ENCODE measurements around the gene PLXNA2.

The PLXNA2 gene

DNA sequence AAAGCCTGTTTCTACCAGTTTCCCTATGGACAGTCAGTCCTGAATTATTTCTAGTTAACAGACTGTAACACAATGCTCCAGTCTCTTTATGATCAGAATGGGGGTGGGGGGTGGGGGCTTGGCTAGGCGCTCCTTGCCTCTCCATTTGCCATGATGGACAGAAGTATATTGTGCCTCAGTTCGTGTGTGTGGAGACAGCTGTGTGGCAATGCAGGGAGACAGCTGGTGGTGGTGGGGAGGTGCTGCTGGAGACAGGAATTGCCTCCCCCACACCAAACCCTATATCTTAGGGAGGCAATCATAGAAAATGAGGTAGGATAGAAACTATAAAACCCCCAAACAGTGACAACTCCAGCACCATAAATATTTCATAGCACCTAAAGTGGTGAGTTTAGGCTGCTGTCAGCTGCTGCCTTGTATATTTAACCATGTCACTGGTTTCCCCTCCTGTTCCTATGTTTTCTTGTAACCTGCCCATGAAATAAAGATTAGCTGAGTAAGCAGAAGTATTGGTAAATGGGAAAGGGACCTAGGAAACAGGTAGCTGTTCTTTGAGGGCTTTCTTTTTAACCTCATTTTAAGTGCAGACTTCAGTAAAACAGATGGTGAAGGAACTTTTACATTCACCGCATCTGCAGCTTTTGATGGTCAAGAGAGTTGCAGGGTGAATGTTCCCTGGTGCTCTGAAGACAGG is 3.4 kb downstream of the PLXNA2 start:
- no peak for DNase-seq

- no peak for DNase-seq
Observed at GRCh38 chr1:208239473-208240381, 4.5 kb downstream of the PLXNA2 start.

DNA sequence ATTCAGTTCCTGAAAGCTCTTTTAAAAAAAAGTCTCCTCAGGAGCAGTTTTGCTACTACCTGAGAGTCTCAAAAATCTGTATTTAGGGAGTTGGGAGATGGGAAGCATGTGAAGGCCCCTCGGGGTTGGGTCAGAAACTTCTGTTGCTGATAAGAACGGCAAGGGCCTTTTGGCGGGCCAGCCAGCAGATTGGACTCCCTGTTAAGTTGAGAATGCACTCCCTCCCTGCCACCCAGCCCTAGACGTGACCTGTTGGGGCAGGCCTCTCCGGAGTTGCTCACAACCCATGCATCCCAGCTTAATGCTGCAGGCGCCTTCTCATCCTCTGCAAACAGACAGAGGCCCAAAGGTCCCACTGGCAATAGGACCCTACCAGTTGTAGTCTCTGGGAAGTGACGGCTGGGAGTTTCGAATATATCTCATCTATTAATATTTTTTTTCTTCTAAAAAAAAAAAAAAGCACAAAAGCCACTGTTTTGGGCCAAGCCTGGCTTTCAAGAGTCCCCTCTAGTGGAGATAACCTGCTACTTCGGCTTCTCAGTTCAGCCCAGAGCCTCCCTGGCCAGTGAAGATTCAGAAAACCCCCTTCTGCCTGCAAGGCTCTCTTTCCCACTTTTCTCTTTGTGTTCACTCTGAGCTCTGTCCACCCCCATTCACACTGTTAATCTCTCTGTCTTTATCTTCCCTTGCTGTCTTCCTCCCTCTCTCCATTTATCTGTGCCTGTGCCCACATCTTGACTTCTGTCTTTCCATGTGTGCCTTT is 5.3 kb downstream of the PLXNA2 start:
- peak; percentile 32 for DNase-seq

DNA sequence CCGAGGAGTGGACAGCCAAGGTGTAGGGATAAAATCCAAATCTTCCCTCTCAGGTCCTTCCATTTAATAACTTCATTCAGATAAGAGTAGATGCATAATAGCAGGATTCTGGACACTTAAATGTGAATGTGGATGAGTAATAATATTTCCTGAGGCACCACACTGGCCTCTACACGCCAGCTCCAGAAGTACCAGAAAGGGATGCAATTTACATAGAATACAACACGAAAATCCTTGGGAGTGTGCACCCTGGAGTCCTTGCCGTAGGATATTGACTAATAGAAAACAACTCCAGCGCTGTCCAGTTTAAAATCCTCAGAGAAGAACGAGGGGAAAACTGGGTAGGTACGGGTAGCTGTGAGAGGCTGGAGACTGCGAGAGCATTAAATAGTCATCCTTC is 6.9 kb downstream of the PLXNA2 start:
- no peak for DNase-seq

GRCh38 chr1:208235982-208236761 is 8.0 kb downstream of the PLXNA2 start:
- peak; percentile 14 for DNase-seq

GRCh38 chr1:208235356-208235981 is 8.7 kb downstream of the PLXNA2 start:
- DNase-seq = peak; percentile 15

GRCh38 chr1:208234721-208235120 is 9.5 kb downstream of the PLXNA2 start:
- peak; percentile 92 for DNase-seq

DNA sequence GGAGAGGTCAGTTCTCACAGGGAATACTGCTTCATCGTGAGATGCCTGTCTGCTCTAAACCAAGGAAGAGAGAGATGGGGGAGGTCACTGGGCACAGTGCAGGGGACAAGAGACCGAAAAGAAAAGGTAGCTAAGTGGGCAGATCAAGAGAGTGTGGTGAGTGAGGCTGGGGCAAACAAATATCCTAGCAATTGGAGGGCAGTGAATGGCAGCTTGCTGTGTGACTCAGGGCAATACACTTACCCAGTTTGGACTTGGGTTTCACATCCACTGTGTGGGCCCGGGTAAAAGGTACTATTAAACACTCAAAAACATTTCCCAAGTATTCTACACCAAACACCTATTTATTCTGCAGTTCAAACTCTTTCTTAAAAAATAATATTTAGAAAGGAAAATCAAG is 10.2 kb downstream of the PLXNA2 start:
- DNase-seq = peak; percentile 9

DNA sequence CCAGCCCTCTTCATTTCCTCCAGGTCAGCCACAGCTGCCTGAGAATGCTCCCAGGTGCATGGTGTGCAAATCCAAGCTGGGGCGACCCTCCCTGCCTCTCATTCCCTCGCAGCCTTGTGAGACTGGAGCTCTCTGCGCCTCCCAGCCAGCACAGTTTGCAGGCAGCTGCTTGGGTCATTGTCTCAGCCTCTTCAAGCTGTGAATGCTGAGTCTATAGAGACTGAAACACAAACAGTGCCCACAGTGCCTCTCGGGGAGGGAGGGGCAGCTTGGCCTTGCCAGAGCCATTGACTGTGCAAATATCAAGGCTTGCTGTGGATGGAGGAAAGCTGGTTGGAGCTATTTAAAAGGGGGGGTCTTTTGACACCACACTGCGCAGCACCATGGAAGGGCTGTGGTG is 10.6 kb downstream of the PLXNA2 start:
- DNase-seq = no peak

DNA sequence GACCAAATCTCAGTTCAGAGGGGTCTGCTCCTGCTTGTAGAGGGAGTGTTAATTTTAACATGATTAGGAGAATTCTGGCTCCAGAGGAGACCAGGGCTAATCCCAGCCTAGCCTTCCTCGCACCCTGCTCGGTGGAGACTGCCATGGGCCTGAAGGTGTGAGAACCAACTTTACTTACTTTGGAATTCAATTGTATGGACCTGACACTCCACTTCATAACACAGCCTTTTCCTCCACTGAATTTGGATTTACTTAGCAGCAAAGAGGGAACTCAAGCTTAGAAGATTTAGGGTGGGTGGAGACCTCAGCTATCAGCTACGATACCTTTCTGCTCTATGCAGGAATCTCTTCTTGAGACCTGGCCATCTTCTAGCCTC is 11.5 kb downstream of the PLXNA2 start:
- no peak for DNase-seq

GRCh38 chr1:208231881-208232661 is 12.1 kb downstream of the PLXNA2 start:
- DNase-seq = no peak

DNA sequence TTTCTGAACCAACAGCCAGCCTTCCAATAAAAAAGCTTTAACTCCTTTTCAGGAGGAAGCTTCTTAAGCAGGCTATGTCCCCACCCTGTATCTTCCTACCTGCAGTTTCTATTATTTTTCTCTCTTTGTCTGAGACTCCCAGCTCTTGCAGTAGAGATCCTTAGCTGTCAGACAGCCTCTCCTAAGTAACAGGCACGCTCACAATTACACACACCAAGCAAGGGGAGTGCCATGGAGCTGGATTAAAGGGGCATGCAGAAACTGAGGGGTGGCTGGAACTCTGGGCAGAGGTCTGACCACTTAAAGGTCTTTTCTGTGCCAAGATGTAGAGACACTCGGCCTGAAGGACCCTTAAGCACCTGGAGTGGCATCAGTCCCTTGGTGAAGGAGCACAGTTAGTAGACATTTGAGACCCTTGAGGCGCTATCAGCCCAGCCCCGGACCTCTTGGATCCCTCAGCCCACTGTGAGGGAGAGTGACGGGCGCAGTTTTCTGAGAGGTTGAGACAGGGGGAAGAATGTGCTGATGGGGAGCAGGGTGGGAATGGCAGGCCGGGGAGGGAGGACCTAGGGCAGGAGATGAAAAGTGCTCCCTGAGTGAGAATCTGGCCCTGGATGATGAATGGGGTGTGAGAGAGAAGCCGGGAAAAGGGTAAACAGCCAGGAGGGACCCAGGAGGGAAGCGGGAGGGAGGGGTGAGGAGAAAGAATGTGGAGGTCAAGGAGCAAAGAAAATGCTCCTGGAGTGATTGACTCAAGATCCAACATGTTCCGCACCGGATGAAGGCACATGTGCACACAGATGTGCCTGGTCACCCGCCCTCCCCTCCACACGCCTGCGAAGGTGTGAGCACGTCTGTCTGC is 13.3 kb downstream of the PLXNA2 start:
- DNase-seq = no peak

GRCh38 chr1:208228550-208228949 is 15.6 kb downstream of the PLXNA2 start:
- DNase-seq = no peak

- no peak for DNase-seq
Observed at GRCh38 chr1:208228026-208228425, 16.2 kb downstream of the PLXNA2 start.

DNA sequence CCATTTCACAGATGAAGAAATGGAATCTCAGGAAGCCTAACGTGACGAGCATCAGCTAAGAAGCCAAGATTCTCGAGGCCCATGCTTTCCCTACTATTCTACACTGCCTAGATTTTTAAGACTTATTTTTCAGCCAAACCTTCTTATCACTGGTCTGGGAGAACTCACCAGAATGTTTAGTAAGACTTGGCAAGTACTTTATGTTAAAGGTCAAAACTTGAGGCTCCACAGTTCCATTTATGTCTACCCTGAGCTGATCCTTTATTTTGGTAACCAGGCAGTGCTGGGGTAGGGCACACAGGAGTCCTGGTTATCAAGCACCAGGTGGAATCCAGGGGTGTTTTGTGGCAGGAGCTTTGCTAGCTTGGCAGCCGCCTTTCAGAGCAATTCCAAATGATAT is 16.8 kb downstream of the PLXNA2 start:
- DNase-seq = no peak

DNA sequence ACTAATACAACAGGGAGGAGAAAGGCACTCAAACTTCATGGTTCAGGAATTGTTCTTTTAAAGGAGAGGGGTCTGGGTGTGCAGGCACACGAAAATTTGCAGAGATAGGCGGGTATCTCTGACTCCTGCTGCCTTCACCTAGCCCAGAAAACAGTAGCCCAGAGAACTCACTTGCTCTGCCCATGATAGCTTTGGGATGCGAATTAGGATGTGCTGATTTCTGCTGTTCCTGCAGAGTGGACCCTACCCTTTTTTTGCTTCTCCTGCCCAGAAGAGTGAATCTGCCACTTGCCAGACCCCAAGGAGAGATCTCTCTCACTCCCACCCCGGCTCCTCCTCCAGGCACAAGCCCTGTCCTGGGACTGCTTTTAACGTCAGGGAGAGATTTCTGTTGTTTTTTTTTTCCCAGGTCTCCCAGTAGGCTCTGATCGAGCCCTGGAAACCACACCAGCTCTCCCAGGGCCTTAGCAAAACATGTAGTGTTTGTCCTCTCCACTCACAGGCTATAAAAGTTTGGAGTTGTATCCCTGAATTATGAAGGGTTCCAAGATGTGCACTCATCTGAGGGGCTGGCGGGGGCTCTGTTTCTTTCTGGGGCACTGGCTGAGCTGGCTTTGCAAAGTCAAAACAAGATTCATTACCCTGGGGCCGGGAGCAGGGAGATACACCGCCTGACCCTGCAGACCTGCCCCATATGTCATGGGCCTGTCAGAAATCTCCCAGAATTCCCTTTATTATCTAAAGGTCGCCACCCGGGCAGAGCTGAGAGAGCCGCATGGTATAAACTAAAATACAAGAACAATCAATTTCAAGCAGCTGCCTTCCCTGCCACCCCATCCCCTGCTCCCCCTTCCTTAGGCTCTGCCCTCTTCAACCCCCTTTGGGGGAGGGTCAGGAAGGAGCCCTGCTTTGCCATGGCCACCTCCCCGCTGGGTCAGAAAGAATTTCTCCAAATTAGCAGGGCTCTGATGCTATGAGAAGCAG is 17.9 kb downstream of the PLXNA2 start:
- no peak for DNase-seq

DNA sequence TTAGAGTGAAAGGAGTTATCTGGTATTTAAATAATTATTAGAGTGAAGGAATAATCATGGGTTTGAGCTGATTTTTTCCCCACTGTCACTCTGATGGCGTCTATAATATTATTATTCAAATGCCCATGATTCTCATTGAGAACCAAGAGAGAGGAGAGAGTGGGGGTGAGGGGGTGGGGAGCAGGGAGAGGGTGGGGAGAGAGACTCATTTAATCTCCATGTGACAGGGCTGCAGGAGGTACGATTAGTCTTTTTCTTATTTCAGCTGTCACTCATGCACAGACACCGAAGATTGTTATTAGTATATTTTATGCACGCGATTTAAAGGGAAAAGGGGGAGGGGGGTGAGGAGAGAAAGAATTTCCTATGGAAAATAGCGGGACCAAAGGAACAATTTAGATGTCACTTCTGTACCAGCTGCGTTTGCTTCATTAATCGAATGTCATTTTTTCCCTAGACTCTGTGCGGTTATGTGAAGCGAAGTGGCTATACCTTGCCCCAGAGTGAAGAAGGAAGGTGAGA is 19.9 kb downstream of the PLXNA2 start:
- no peak for DNase-seq

DNA sequence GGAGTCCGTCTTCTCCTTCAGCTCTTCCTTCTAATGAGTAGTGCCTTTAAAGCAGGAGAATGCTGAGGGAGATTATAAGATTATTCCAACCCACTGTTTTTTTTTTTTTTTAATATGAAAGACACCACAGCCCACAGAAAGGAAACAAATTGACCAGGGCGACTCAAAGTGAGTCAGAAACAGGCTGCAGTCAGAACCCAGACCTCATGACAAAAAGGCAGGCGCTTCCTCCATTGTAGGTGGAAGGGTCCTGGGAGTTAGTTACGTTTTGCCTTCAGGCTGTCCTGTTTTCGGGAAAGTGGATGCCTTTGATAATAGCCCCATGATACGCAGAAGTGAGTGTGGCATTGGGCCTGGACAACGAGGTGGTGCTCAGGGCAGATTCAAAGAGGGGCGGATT is 21.0 kb downstream of the PLXNA2 start:
- DNase-seq = peak; percentile 25

Measured in MV-4-11 (cell line).